22Rv1 (cell line): Measurements from ENCODE around the gene AKAP9.

Experiments used
- ZFX ChIP-seq: fragments of 450-650 bp; IDR thresholded peaks from 2 replicates; pipeline ENCODE4 v1.6.1; 2017; ENCODE audit warnings: antibody characterized with exemption, borderline replicate concordance
- TF ChIP-seq, protein P1 (sequence below): fragments of 450-650 bp; IDR thresholded peaks from 2 replicates; pipeline ENCODE4 v1.5.1; 2017; ENCODE audit warnings: mild to moderate bottlenecking

DNA sequence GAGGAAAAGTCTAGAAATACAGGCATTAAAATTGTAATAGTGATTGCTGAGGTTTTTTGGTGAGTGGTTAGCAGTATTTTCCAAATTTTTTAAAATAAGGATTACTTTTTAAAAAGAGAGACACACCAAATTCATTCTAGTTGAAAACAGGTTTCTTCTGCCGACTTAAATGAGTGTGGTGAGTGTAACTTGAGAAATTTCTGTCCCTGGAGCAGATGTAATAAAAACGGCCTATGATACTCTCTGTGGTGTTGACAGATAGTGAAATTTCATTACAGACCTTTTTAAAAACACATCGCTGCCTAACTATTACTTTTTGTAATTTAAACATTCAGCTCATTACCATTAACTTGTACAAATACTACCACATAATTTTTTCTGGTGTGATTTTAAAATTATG, 103.5 kb downstream of the AKAP9 start:
- TF ChIP-seq, protein P1, sequence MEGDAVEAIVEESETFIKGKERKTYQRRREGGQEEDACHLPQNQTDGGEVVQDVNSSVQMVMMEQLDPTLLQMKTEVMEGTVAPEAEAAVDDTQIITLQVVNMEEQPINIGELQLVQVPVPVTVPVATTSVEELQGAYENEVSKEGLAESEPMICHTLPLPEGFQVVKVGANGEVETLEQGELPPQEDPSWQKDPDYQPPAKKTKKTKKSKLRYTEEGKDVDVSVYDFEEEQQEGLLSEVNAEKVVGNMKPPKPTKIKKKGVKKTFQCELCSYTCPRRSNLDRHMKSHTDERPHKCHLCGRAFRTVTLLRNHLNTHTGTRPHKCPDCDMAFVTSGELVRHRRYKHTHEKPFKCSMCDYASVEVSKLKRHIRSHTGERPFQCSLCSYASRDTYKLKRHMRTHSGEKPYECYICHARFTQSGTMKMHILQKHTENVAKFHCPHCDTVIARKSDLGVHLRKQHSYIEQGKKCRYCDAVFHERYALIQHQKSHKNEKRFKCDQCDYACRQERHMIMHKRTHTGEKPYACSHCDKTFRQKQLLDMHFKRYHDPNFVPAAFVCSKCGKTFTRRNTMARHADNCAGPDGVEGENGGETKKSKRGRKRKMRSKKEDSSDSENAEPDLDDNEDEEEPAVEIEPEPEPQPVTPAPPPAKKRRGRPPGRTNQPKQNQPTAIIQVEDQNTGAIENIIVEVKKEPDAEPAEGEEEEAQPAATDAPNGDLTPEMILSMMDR, result no peak
- TF ChIP-seq ZFX, result no peak
